Colon (tissue), 2 donors: ENCODE results near the gene CADM3.

Source experiments
- FAIRE-seq: peaks from 2 replicates; lab custom pipeline; 2012; peaks lifted over from hg19 to GRCh38; lab: Jason Lieb, UNC
- donor health status: control.
- donor health status: control.

The CADM3 gene, protein sequence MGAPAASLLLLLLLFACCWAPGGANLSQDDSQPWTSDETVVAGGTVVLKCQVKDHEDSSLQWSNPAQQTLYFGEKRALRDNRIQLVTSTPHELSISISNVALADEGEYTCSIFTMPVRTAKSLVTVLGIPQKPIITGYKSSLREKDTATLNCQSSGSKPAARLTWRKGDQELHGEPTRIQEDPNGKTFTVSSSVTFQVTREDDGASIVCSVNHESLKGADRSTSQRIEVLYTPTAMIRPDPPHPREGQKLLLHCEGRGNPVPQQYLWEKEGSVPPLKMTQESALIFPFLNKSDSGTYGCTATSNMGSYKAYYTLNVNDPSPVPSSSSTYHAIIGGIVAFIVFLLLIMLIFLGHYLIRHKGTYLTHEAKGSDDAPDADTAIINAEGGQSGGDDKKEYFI

DNA sequence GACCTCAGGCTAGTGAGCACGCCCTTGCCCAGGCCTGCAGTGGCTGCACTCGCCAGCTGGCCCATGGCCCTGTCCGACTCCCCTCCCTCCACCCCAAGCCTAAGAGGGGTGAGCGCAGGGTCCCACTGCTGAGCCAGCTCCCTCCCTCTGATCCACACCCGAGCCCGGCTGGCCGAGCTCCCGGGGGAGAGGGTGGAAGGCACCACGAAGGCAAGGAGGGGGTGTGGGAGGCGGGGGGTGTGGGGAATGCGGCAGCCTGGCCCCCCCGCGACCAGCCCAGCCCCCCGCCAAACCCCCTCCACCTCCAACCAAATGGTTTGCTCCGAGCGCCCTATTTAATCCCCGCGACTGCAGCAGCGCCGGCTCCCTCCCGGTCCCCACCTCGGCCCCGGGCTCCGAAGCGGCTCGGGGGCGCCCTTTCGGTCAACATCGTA is at the start of gene CADM3:
Gene CADM3 (plus strand): TSS at position 362 of the 434 bp plus-strand sequence. CDS start 151 bp downstream, outside the sequence.
- FAIRE-seq: no peak

DNA sequence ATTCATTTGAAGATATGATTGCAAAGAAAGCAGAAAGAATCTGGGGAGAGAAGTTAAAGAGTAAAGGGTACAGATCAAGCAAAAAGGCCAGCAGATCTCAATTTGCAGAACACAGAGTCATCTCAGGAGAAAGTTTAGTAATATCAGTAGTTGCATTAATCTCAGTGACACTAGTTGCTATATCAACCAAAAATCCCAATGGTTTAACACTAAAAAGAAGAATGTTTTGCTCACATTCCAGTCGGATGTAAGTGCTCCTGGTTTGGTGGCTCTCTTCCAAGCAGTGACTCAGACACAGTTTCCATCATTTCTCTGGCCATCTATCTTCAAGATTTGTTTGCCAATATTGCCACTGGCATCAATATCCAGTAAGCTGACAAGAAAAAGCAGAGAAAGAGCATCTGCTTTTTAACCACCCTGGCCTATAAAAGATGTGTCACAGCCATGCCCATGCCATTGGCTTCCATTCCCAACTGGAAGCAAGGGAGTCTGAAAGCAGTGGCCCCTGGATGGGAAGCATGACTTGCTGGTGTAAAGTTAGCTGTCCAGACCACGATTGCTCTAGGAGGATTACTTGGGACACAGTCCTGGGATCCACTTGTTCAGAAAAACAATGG is 49.3 kb upstream of the CADM3 start:
- FAIRE-seq: no peak

DNA sequence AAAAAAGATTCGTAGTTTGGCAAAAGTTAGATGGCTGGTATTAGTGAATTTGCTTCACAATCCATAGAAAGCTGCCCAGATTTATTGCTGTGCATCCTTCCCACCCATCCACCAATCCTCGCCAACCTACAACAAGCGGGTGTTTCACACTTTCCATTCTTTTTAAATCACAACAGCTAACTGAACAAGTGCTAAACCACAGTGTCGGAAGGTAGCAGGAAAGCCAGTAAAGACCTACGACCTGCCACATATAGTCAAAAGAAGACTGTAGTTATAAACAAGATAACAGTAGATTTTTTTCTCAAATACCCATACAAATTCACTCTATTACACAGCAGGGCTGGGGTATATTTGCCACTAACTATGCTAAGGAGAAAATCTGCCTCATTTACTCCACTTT is 47.8 kb upstream of the CADM3 start:
- no peak for FAIRE-seq

DNA sequence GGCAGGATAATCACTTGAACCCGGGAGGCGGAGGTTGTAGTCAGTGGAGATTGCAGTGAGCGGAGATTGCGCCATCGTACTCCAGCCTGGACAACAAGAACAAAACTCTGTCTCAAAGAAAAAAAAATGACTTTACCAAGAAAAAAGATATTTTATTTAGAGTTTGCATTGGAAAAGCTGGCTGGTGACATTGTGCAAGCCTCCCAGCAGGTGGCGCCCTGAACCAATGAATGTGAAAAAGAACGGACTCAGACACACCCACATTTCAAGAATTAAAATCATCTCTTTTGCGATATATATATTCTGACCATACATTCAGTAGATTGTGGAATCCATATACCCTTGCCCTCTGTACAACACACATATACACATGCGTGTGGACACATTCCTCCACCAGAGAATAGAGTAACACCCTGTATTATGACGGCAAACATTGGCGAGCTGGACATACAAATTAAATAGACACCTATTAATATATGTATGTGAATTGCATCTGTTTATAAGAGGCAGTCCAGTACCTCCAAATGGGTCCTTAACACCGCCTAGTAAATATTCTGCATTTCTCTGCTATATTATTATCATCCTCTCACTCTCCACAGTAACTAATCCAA is 39.0 kb upstream of the CADM3 start:
- FAIRE-seq: peak; percentile 21

DNA sequence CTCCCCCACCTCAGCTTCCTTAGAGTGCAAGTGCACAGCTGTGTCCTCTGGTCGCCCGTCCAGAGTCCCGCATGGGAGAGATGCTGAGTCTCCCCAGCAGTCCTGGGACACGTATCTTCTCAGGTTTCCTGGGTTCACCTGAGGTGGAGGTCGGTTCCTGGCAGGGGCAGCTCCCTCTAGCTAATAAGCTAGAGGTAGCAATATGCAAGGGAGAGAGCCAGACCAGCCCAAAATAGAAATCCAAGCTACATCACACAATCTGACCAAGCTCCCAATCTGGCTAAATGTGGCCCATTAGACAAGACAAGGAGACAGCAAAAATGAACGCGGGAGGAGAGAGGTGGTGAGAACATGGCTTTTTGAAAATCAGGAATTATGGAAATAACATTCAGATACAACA is 30.9 kb upstream of the CADM3 start:
- no peak for FAIRE-seq

DNA sequence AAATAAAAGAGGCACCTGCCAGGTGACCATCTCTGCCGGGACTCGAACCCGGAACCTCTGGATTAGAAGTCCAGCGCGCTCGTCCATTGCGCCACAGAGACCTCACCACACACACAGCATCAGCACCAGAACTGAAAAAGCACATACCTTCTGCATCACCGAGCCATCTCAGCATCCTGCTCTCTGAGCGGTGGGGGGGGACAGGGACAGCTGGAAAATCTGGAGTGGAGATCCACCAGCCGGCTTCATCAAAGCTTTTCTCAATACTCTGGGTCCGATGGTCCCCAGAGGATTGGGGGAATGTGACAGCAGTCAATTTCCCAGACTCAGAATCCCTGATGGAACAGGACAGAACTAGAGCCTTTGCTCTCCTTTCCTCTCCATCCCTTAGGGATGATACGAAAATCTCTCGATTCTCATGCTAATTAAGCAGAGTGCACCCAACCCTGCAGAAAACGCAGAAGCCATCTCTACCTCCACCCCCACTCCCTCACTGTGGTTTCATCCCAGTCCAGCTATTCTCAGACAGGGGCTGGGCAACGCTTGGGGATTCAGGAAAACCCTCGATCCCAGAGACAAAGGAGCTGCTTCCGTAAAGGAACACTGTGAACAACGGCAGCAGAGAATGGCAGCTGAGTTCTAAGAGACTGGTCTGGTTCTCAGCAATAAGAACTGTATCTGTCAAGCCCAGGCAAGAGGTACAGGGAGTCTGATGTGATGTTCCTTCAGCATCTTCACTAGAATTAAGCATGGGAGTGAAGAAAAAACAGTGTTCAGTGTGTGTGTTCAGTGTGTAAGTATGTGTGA is 29.6 kb upstream of the CADM3 start:
- no peak for FAIRE-seq

DNA sequence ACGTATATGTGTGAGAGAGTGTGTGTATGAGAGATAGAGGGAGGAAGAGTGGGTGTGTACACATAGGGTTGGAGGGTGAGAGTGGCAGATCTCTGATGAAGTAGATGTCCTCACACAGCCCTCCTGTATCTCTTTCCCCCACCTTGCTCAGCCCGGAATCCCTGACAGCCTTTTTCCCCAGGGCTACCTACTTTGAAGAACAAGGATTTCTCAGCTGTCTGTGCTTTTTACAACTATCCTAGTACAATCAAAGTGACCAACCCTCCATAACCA is 29.1 kb upstream of the CADM3 start:
- FAIRE-seq: no peak

DNA sequence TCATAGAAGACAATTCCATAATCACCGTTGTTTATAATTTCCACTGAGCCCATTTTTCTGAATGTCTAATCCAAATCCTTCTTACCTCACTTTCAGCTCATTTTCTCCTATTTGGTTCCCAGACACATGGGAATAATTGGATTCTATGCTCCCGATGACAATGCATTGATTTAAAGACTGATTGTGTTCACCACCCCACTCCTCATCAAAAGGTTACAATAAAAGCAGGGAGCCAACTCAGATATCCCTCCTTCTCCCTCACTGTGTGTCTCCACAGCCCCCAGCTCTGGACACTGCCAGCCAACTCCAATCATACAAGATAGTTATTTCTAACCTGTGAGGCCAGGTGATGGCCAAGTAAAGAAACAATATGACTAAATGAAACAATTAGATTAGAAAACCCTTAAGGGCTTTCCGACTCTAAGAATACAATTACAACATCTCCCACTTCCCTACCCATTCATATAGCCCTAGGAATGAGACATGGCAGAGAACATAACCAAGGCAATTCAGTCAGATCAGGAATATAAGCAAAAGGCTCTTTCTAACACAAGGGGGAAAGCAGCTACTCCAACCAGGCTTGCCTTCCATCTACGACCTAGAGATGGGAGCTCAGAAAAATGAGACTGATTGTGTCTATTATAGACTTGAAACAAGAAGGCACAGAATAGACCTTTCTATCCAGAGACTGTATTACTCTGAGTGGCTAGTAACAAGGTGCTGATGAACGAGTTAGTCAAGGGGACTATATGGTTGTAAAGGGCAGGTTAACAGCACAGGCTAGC is 28.5 kb upstream of the CADM3 start:
- FAIRE-seq: no peak

DNA sequence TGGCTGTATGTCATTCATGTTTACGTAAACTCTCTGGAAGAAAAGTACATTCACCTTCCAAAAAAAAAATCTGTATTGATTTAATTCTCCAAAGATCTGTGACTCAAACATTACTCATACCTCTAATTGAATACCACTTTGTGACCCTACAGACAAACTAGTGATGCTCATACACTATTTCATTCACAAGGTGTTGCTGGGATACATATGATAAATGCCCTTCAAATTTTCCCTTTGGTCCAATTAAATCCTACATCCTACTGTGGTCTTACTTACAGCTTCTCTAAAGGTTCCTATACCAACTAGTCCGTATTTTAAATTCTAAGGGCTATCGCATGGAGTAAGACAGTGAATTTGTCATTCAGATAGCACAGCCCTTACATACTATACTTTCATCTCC is 26.8 kb upstream of the CADM3 start:
- no peak for FAIRE-seq

DNA sequence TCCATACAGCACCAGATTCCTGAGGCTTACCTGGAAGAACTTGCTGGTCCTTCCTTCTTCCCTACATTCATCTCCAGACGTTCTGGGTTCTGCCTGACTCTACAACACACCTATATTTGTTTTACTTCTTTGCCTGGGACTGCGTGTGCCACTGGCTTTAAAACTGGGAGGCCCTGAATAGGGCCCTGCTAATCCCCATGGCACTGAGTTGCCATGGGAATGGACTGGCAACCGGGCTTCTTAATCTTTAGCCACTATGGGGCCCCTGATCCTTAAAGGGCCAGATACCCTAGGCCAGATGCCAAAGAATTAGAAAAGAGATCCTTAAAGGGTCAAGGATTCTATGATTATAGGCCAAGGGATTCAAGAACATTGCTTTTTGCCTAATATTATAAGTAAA is 24.4 kb upstream of the CADM3 start:
- no peak for FAIRE-seq

DNA sequence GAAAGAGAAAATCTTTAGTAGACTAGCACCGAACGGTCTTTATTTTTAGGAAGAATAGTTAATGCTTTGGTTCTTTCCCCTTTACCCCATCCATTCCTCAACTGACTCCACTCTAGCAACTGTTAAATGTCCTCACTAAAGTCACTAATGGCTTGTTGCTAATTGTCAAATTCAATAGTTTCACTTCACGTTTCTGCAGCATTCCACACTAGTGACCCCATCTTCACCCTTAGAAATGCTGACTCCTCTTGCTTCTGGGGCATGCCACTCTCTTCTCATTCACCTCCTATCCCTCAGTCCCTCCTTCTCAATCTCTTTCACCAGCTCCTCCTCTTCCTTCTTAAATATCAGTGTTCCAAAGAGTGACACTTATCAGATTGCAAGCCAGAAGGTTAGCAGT is 19.4 kb upstream of the CADM3 start:
- no peak for FAIRE-seq

DNA sequence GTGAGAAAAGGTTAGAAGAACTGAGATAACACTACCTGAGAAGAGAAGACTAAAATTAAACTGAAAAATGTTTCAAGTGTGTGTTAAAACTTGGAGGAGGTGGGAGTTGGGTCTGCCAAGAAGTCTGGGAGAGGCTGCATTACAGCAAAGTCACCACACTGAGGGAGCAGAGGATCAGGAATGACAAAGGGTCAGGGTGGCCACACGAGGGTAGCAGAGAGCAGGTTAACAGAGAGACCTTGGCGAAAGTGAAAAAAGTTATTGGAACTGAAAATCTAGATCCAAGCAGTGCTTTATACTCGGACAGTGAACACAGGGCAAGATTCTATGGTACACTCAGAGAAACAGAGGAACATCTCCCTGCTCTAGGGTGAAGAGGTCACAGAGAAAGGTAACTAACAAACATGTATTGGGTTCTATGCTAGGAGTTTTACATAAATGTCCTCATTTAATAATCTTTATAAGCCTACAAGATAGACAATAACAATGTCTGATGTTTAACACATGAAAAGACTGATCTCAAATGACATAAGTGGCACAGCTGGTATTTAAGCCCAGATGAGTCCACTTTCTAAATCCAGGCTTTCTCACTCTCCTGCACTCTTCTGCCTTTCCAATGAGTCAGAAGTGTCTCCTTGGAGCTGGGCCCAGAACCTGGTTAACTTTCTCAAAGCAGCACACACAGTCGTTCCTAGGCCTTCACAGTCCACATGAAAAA is 10.3 kb upstream of the CADM3 start:
- no peak for FAIRE-seq

DNA sequence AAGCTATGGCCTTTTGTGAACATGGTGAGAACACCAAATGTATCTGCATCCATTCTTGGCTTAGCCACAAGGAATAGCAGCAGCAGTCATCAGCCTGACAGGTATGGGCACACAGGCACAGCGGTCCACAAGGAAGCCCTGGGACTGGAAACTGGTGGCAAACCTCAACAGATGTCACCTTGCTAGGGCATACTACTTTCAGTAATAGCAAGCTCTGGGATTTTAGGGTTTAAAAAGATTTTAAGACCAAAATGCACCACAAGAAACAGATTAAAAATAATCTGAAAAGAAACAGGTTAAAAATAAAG is 9.7 kb upstream of the CADM3 start:
- no peak for FAIRE-seq

DNA sequence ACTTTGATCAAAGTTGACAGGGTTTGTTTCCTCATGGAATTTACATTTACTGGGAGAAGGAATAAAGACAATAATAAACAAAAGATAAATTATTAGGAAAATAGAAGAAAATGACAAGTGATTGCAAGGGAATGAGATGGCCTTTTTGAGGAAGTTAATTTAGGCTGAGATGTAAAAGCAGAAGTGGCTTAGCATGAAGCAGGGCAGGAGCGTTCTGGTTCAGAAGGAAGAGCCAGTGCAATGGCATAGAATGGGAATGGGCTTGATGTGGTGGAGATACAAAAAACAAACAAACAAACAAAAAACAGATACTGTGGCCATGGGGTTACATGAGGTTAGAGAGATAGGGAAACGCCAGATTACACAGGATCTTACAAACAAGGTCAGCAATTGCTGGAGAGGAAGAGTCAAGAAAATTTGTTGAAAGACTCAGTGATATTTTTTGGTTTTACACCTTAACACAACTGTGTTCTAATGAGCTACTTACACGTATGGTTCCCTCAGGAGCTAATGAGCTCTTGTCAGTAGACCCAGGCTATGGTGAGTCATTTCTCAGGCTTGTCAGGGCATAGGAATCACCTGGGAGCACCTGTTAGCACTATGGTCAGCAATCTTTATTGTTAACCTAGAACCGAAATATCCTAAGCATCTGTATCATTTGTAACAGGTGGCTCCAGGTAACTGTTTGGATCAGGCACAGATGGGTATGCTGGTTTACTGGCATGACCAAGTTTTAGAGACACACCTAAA is 8.7 kb upstream of the CADM3 start:
- FAIRE-seq: no peak

DNA sequence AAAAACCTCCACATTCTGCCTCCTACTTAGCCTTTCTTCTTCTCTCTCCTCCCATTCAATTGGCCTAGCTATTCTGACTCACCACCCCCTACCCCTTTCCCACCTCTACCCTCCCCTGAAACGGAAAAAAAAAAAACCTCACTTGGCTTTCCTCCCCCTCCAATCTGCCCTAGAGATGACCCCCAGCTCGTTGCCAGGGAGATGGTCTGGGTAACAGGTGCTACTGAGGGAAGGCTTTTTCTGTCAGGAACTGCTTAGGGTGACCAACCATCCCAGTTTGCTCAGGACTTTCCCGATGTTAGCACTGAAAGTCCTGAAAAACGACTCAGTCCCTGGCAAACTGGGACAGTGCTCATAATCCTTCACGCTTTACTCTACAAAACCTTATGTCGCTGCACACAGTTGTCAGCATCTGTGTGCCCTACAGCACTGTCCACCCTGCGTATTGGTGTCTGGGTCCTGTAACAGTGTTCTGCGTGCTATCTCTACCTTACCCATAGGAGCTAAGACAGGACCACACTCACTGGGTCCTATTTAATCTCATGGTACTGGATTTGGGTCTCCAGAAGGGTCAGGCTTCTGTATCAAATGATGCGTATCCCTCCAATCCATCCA is 7.7 kb upstream of the CADM3 start:
- no peak for FAIRE-seq

DNA sequence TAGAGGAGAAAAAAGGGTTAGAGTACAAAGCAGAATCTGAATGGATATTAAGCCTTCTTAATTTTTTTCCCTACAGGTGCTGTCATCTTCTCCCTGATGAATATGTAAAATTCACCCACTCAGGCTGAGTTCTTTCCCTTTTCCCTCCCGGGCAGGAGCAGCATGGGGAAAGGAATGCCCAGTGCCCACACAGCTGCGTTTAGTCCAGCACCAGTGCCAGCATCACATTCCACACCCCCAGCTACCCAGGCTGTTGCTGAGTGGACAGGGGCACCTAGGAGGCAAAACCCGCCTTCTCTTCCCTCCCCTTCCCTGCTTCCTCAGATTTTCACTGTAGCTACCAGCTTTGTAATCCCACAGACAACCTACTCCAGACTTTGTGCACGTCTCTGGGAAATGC is 3.4 kb upstream of the CADM3 start:
- FAIRE-seq: no peak

DNA sequence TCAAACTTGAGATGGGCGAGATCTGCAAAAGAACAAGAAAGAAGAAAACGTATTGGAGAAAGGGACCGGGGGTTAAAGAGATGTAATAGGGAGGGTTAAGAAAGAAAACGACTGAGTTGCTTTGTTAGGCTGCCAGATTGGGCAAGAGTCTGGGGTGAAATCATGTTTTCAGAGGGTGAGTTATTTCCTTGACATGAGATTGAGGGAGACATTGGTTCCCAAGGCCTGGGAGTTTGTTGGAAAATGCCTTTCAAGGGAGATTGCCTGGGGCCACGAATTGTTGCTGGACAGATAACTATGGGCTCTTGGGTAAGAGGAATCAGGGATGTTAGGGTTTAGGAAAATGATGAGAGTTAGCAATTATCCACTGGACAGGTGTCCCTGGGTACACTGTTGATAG is 776 bp upstream of the CADM3 start:
- no peak for FAIRE-seq

DNA sequence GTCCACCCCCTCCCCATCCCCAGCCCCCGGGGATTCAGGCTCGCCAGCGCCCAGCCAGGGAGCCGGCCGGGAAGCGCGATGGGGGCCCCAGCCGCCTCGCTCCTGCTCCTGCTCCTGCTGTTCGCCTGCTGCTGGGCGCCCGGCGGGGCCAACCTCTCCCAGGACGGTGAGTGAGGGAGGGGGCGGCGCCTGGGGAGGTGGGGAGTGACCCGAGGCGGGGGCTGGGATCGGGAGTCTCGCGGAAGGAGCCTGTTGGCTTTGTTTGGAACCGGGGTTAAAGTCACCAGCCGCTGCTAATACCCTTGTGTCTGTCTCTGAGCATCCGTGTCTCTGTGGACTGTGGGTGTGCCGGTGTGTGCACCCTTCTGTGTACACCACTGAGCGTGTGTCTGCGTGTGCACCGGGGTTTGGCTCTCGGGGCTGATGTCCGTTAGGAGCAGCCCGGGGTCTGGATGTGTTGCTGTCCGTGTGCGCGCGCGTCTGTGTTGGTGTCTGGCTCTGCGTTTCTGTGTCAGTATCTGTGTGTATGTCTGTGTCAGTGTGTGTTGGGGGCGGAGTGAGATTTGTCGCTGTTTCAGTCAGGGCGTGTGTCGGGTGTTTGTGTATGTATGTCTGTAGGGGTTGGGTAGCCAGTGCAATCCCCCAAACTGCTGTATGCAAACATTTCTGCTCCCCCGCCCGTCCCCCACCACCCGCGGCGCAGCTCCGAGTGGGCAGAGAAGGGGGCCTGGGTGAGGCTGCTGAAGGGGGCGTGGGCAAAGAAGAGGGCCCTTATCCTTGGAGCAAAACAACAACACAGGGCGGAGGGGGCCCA is 480 bp downstream of the CADM3 start:
- no peak for FAIRE-seq

DNA sequence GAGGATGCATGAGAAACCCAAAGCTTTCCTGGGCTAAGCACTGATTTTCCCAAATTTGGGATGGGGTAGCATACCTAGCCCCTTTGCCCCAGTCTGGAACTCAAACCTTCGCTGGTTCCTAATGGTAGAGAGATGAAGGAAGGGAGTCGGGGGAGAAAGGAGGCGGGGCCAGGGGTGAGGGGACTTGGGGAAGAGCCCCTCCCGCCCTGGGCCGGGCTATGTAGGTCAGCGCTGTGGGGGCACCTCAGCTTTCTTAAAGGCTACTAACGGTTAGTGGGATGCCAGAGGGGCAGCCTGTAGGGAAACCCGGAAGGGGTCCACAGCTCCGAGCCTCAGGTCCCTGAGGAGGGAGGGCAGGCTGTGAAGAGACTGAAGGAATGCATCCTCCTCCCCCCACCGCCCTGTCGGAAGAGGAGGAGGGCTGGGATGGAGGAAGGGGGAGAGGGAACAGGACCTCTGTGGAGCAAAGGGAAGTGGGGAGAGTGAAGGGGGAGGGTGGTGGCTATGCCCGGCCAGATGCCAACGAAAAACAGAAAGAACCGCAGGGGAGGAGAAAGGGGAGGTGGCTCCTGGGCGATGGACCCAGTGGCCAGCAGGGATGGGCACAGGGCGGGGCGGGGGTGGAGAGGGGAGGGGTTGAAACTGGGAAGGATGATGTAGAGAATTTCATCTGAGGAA is 1.3 kb downstream of the CADM3 start:
- FAIRE-seq: no peak
